HUES64 (cell line): Measurements from ENCODE around the gene FNDC3A.
"Not testable (repeated sequence)": the region's sequence is repeated elsewhere in the genome, so short reads cannot be mapped to it uniquely, and the experiment has no call there.

Experiments
- H3K27ac ChIP-seq: 2 replicates; pipeline ENCODE4 v1.7.0; 2013; ENCODE audit warnings: low read depth, low read length, inconsistent platforms
- H3K27me3 ChIP-seq: 2 replicates; pipeline ENCODE4 v1.6.1; 2013; ENCODE audit warnings: mild to moderate bottlenecking, low read length; ENCODE audit not compliant: insufficient read depth
- H3K36me3 ChIP-seq: 2 replicates; pipeline ENCODE4 v1.6.1; 2013; ENCODE audit warnings: mild to moderate bottlenecking, low read length; ENCODE audit not compliant: insufficient read depth
- H3K4me1 ChIP-seq: 2 replicates; pipeline ENCODE4 v1.6.1; 2013; ENCODE audit warnings: mild to moderate bottlenecking, low read length, moderate library complexity; ENCODE audit not compliant: insufficient read depth
- H3K4me3 ChIP-seq: 2 replicates; pipeline ENCODE4 v1.5.1; 2013; ENCODE audit warnings: mild to moderate bottlenecking, low read length, moderate library complexity
- H3K9ac ChIP-seq: 2 replicates; pipeline ENCODE4 v1.6.1; 2013; ENCODE audit warnings: mild to moderate bottlenecking, low read depth, low read length
- H3K9me3 ChIP-seq: 2 replicates; pipeline ENCODE4 v1.6.1; 2013; ENCODE audit warnings: low read depth, low read length; ENCODE audit not compliant: insufficient read depth
- WGBS: fragments of 150-250, 120-280 bp; methylation state at CpG from one replicate; pipeline ENCODE4 v1.1.7; 2013; ENCODE audit warnings: missing lambda C conversion rate; 5-methylcytosine and 5-hydroxymethylcytosine counted together

FNDC3A gene

DNA sequence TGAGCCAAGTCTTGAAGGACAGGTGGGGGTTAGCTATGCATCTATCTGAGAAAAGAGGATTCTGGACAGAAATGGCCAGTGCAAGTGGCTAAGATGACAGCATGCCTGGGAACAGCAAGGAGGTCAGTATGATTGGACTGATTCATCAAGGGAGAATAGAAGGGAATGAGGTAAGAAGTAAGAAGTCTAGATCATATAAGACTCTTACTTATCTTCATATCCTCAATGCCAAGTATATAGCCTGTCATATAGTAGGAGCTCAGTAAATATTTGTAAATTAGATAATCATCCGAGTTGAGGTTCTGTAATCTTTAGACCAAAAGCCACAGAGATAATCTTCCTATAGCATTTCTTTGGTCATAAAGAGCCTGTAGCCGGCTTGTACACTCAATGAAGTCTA lies 141.2 kb downstream of the FNDC3A start:
- Histone ChIP-seq H3K36me3 (peaks cover 49% of the 10 kb centered on the region), H3K9me3 (no peaks in the 10 kb centered on the region), H3K4me3 (no peak overlapping the region), H3K27me3 (no peaks in the 10 kb centered on the region), H3K27ac (no peak overlapping the region), H3K9ac (no peak overlapping the region), H3K4me1 (peaks cover 26% of the 10 kb centered on the region)
- WGBS = 91% methylated on average over 2 of the region's 2 CpGs

DNA sequence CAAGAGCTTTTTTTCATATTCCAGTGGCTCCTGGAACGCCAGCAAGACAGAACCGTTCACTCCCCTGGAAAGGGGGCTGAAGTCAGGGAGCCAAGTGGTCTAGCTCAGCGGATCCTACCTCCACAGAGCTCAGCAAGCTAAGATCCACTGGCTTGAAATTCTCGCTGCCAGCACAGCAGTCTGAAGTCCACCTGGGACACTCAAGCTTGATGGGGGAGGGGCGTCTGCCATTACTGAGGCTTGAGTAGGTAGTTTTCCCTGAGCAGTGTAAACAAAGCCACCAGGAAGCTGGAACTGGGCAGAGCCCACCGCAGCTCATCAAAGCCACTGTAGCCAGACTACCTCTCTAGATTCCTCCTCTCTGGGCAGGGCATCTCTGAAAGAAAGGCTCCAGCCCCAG lies 142.7 kb downstream of the FNDC3A start:
- H3K36me3 ChIP-seq = peaks cover 49% of the 10 kb centered on the region
- not testable (repeated sequence) for H3K27me3 ChIP-seq, H3K27ac ChIP-seq, H3K4me3 ChIP-seq, H3K9me3 ChIP-seq, H3K9ac ChIP-seq
- 91% methylated on average over 6 of the region's 6 CpGs for WGBS
- peaks cover 14% of the 10 kb centered on the region; the same call in 1 of the 2 replicates for H3K4me1 ChIP-seq

DNA sequence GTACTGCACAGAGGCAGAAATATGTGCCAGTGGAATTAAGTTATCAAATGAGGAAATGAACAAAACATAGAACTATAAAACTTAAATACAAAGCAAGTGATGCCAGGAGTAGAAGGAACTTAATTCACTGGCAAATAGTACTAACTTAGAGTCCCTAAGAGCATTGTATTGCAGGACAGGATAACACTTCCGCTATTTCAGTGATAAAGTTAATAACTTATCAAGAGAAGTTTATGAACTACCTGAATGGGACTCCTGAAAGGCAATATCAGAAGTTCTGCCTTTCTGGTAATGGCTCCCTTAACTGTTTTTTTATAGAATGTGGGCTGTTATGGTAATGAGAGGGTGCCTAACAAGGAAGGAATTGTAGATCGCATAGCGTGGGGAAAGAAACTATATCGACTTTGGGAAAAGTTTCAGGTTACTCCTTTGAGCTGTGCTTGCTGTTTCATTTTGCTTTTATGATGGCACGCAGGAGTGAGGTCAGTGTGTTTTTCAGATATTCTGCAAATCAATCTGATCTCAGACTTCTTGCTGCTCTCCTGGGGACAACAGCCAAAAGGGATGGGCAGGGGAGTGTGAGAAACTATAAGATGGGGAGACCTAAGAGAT lies 149.1 kb downstream of the FNDC3A start:
- peaks cover 10% of the 10 kb centered on the region; the same call in 1 of the 2 replicates for H3K36me3 ChIP-seq
- no peak overlapping the region for H3K27ac ChIP-seq
- H3K27me3 ChIP-seq = no peaks in the 10 kb centered on the region
- H3K9ac ChIP-seq = no peak overlapping the region
- peaks cover 5% of the 10 kb centered on the region; the same call in 1 of the 2 replicates for H3K4me1 ChIP-seq
- H3K4me3 ChIP-seq = no peak overlapping the region
- H3K9me3 ChIP-seq = no peaks in the 10 kb centered on the region
- 85% methylated on average over 5 of the region's 5 CpGs for WGBS

DNA sequence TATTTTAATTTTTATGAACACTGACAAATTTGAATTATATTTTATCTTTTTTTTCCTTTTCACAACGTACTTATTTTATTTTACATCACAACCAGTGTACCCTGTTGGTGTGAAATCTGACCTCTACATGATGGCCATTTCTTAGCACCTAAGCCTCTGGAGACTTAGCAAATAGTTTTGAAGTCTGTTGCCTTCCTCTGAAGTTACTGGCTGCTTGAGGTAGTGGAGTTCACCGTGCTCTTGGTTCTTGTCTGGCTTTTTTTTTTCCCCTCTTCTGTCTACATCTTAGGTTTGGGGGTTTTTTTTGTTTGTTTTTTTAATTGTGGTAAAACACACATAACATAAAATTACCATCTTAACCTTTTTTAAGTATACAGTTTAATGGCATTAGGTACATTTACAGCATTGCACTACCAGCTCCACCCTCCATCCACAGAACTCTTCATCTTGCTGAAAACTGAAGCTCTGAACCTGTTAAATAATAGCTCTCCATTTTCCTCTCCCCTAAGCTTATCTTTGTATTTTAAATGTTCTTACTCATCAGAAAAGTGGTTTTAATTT lies 150.3 kb downstream of the FNDC3A start:
- no peak overlapping the region for H3K27ac ChIP-seq
- peaks cover 17% of the 10 kb centered on the region for H3K36me3 ChIP-seq
- no peaks in the 10 kb centered on the region for H3K9me3 ChIP-seq
- H3K9ac ChIP-seq = no peak overlapping the region
- 100% methylated on average over 1 of the region's 2 CpGs for WGBS
- H3K4me3 ChIP-seq = no peak overlapping the region
- H3K4me1 ChIP-seq = peaks cover 5% of the 10 kb centered on the region; the same call in 1 of the 2 replicates
- no peaks in the 10 kb centered on the region for H3K27me3 ChIP-seq

DNA sequence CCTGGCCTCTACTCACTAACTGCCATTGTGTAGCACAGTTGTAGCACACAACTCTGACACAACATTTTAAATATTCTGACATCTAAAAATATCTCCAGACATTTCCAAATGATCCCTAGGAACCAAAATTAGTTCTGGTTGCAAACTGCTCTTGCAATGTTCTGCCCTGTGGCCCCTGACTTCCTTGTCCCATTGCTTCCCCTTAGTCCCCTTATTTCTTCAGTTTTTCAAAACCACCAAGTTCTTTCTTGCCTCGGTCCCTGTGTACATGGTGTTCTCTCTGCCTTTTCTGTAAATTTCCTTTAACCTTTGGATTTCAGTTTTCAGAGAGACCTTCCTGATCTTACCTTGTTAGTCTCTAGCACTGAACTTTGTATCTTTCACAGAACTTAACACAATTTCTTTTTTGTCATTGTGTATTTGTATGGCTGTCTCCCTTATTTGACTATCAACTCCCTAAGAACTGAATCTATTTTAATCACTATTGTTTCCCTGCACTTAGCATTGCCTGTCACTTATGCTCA lies 156.8 kb downstream of the FNDC3A start:
- no peaks in the 10 kb centered on the region for H3K27me3 ChIP-seq
- 96% methylated on average over 1 of the region's 1 CpG for WGBS
- no peaks in the 10 kb centered on the region for H3K9me3 ChIP-seq
- peaks cover 66% of the 10 kb centered on the region for H3K36me3 ChIP-seq
- peaks cover 5% of the 10 kb centered on the region; the same call in 1 of the 2 replicates for H3K4me1 ChIP-seq
- H3K9ac ChIP-seq = no peak overlapping the region
- no peak overlapping the region for H3K4me3 ChIP-seq
- H3K27ac ChIP-seq = no peak overlapping the region

DNA sequence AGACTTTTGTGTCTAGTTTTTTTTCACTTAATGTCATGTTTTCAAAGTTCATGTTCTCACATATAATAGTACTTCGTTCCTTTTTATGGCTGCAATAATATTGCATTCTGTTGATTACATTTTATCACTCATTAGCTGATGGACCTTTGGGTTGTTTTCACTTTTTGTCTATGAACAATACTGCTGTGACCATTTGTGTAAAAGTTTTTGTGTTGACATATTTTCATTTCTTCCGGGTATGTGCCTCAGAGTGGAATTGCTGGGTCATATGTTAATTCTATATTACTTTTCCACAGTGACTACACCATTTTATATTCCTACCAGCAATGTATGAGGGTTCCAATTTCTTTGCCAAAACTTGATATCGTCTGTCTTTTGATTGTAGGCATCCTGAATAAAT lies 158.6 kb downstream of the FNDC3A start:
- Histone ChIP-seq H3K4me3 (no peak overlapping the region), H3K27me3 (no peaks in the 10 kb centered on the region), H3K9ac (no peak overlapping the region), H3K36me3 (peaks cover 84% of the 10 kb centered on the region), H3K4me1 (no peaks in the 10 kb centered on the region), H3K27ac (no peak overlapping the region), H3K9me3 (no peaks in the 10 kb centered on the region)
- WGBS = 100% methylated on average over 1 of the region's 3 CpGs

DNA sequence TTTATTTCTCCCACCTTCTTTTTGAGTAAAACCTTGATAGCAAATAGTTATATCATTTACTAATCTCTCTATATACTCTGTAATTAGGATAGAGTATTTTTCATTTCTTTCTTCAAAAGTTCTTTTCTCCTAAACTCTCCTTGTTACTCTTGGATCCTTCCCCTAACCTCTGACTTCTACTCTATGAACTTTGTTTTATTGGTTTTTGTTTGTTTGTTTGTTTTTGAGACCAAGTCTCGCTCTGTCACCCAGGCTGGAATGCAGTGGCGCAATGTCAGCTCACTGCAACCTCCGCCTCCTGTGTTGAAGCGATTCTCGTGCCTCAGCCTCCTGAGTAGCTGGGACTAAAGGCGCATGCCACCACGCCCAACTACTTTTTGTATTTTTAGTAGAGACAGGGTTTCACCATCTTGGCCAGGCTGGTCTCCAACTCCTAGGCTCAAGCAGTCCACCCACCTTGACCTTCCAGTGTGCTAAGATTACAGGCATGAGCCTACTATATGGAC lies 161.5 kb downstream of the FNDC3A start:
- not testable (repeated sequence) for H3K27ac ChIP-seq, H3K27me3 ChIP-seq, H3K9ac ChIP-seq, H3K9me3 ChIP-seq, H3K4me1 ChIP-seq, H3K4me3 ChIP-seq
- peaks cover 94% of the 10 kb centered on the region for H3K36me3 ChIP-seq
- WGBS = 99% methylated on average over 7 of the region's 7 CpGs

DNA sequence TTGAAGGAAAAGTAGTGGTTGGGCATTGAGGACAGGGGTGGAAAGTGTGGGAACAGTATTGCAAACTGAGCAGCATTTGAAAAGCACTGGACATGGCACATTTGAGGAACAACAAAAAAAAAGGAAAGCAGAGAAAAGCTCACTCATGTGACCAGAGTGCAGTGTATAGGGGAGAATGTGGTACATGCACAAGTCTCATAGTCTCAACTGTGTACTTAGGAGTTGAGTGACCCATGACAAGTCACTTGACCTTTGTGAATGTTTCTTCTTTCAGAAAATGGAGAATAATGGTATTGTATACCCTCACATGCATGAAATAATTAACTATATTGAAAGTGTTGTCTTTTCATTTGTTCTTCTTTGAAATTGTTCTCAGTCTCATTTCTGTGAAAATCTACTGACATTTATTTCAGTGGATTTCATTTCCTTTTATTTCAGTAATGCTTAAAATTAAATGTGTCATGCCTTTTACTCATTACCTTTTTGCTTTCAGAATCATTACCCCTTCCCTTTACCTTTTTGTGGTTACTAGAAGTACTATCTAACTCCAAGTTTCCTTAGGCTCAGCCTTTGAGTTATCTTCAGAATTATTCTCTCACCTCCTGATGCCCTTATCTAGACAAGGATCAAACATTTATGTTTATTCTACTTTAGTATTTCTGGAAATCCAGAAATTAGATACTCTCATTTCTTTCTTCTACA lies 165.3 kb downstream of the FNDC3A start:
- no peak overlapping the region for H3K9ac ChIP-seq
- no peaks in the 10 kb centered on the region for H3K9me3 ChIP-seq
- no peaks in the 10 kb centered on the region for H3K27me3 ChIP-seq
- H3K36me3 ChIP-seq = peaks cover 95% of the 10 kb centered on the region
- H3K27ac ChIP-seq = no peak overlapping the region
- no peak overlapping the region for H3K4me3 ChIP-seq
- H3K4me1 ChIP-seq = no peaks in the 10 kb centered on the region

DNA sequence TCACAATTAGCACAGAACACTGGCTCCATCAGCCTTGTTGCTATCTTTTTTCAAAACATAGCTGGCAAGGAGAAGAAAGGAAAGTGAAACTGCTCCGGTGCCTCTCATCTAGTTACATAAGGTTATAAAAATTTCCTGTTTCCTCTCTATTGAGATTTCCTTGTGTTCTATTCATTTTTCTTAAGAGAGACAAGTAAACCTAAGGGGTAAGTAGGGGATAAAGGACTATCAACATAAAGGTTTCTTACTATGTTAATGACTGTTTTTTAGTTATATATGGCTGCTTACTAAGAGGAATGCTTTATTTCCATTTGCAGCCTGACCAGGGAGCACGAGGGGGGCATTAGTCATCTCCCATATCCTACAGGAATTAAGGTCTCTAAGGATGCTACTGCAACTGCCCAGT lies 171.2 kb downstream of the FNDC3A start:
- 83% methylated on average over 1 of the region's 2 CpGs for WGBS
- H3K9ac ChIP-seq = no peak overlapping the region
- H3K27me3 ChIP-seq = no peaks in the 10 kb centered on the region
- H3K4me3 ChIP-seq = no peak overlapping the region
- no peak overlapping the region for H3K27ac ChIP-seq
- peaks cover 94% of the 10 kb centered on the region for H3K36me3 ChIP-seq
- no peaks in the 10 kb centered on the region for H3K4me1 ChIP-seq
- H3K9me3 ChIP-seq = peaks cover 12% of the 10 kb centered on the region; the same call in 1 of the 2 replicates

DNA sequence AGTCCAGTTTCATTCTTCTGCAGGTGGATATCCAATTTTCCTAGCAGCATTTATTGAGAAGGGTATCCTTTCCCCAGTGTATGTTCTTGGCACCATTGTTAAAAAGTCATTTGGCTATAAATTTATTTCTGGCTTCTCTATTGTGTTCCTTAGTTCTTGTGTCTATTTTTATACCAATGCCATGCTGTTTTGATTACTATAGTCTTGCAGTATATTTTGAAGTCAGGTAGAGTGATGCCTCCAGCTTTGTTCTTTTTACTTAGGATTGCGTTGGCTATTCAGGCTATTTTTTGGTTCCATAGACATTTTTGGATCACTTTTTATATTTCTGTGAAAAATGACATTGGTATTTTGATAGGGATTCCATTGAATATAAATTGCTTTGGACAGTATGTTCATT lies 172.7 kb downstream of the FNDC3A start:
- Histone ChIP-seq H3K9me3 (peaks cover 13% of the 10 kb centered on the region; the same call in 1 of the 2 replicates), H3K4me1 (no peaks in the 10 kb centered on the region), H3K27me3 (no peaks in the 10 kb centered on the region), H3K4me3 (no peak overlapping the region), H3K27ac (no peak overlapping the region), H3K9ac (no peak overlapping the region), H3K36me3 (peaks cover 86% of the 10 kb centered on the region)
- WGBS = 93% methylated on average over 1 of the region's 1 CpG

DNA sequence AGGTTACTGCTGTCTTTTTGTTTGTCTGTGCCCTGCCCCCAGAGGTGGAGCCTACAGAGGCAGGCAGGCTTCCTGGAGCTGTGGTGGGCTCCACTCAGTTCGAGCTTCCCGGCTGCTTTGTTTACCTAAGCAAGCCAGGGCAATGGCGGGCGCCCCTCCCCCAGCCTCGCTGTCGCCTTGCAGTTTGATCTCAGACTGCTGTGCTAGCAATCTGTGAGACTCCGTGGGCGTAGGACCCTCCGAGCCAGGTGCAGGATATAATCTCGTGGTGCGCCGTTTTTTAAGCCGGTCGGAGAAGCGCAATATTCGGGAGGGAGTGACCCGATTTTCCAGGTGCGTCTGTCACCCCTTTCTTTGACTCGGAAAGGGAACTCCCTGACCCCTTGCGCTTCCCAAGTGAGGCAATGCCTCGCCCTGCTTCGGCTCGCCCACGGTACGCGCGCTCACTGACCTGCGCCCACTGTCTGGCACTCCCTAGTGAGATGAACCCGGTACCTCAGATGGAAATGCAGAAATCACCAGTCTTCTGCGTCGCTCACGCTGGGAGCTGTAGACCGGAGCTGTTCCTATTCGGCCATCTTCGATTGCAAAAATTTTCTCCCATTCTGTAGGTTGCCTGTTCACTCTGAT lies 182.4 kb downstream of the FNDC3A start:
- not testable (repeated sequence) for H3K9me3 ChIP-seq, H3K9ac ChIP-seq, H3K27me3 ChIP-seq, H3K27ac ChIP-seq, H3K36me3 ChIP-seq, H3K4me1 ChIP-seq
- WGBS = 51% methylated on average over 35 of the region's 35 CpGs
- peak overlapping the region; percentile 21; the same call in 1 of the 2 replicates for H3K4me3 ChIP-seq
